Hepatocyte (in vitro differentiated cells): ENCODE results near the gene CCDC9. TPM values are rescaled to one million over a fixed set of nuclear protein-coding genes. Genes with fewer than 3 reads are reported as not detected.

ENCODE experiments used
- DNase-seq: peaks from one replicate; pipeline ENCODE4 v3.0.0-alpha.2; 2016; ENCODE audit warnings: low spot score
- H2AFZ ChIP-seq: fragments of 200-600 bp; sonication (generic); 2 replicates; pipeline ENCODE4 v1.6.0; 2016; ENCODE audit warnings: antibody characterized with exemption, mild to moderate bottlenecking
- H3K27ac ChIP-seq: fragments of 200-600 bp; sonication (generic); 2 replicates; pipeline ENCODE4 v1.5.1; 2016; ENCODE audit warnings: mild to moderate bottlenecking
- H3K27me3 ChIP-seq: fragments of 200-600 bp; sonication (generic); 2 replicates; pipeline ENCODE4 v1.6.1; 2016
- H3K36me3 ChIP-seq: fragments of 200-600 bp; sonication (generic); replicated peaks from 2 replicates; pipeline ENCODE4 v1.5.1; 2016; ENCODE audit warnings: low read depth; ENCODE audit not compliant: insufficient read depth
- H3K4me1 ChIP-seq: fragments of 200-600 bp; sonication (generic); 2 replicates; pipeline ENCODE4 v1.5.1; 2016; ENCODE audit warnings: mild to moderate bottlenecking, moderate library complexity; ENCODE audit not compliant: insufficient read depth
- H3K4me2 ChIP-seq: fragments of 200-600 bp; sonication (generic); 2 replicates; pipeline ENCODE4 v1.6.0; 2016
- H3K4me3 ChIP-seq: fragments of 200-600 bp; sonication (generic); 2 replicates; pipeline ENCODE4 v1.5.1; 2016; ENCODE audit warnings: mild to moderate bottlenecking
- H3K79me2 ChIP-seq: fragments of 200-600 bp; sonication (generic); 2 replicates; pipeline ENCODE4 v1.6.0; 2017; ENCODE audit warnings: mild to moderate bottlenecking
- H3K9me2 ChIP-seq: fragments of 200-600 bp; sonication (generic); replicated peaks from 2 replicates; pipeline ENCODE4 v1.6.0; 2017; ENCODE audit warnings: mild to moderate bottlenecking; ENCODE audit not compliant: insufficient read depth
- H3K9me3 ChIP-seq: fragments of 200-600 bp; sonication (generic); 2 replicates; pipeline ENCODE4 v1.5.1; 2016; ENCODE audit warnings: low read depth, mild to moderate bottlenecking
- H4K20me1 ChIP-seq: fragments of 200-600 bp; sonication (generic); 2 replicates; pipeline ENCODE4 v1.6.0; 2016; ENCODE audit warnings: mild to moderate bottlenecking; ENCODE audit not compliant: insufficient read depth, poor library complexity, severe bottlenecking
- CTCF ChIP-seq: fragments of 200-600 bp; sonication (generic); IDR thresholded peaks from 2 replicates; pipeline ENCODE4 v1.5.1; 2016; ENCODE audit warnings: antibody characterized with exemption, mild to moderate bottlenecking; ENCODE audit not compliant: poor library complexity
- EZH2 ChIP-seq: fragments of 200-600 bp; sonication (generic); IDR thresholded peaks from 2 replicates; pipeline ENCODE4 v1.6.1; 2016; ENCODE audit warnings: antibody characterized with exemption, mild to moderate bottlenecking, borderline replicate concordance
- EZH2phosphoT487 ChIP-seq: fragments of 200-600 bp; sonication (generic); IDR thresholded peaks from one replicate; pipeline ENCODE4 v1.6.1; 2018; ENCODE audit warnings: antibody characterized with exemption, mild to moderate bottlenecking, low read depth, moderate library complexity; ENCODE audit not compliant: unreplicated experiment, severe bottlenecking
- WGBS: methylation state at CpG from one replicate; pipeline ENCODE4 v1.1.6; 2016; ENCODE audit warnings: low lambda C conversion rate; ENCODE audit errors: missing lambda C conversion rate; 5-methylcytosine and 5-hydroxymethylcytosine counted together
- polyA plus RNA-seq: library from polyadenylated mRNA; unstranded; fragments of >200 nt; fragmentation: Nextera tagmentation; extraction: Ambion mirVana; gene quantifications from 2 replicates; pipeline ENCODE4 v1.2.1, GENCODE V29; 2016
- total RNA-seq: library from RNA; depleted of rRNA; stranded (reverse); fragments of >200 nt; gene quantifications from 2 replicates; pipeline ENCODE4 v1.2.3, GENCODE V29; 2014

Gene CCDC9
- total and polyA plus RNA-seq, 2 experiments from 2014 or later: 7.9 to 13.0 TPM

GRCh38 chr19:47302249-47302648, 45.9 kb downstream of the CCDC9 start:
- WGBS: 97% methylated on average over 10 of the region's 10 CpGs
- no peak overlapping the region for H2AFZ ChIP-seq
- H3K27ac ChIP-seq: no peak overlapping the region
- no peaks in the 10 kb centered on the region for H3K9me3 ChIP-seq
- no peaks in the 10 kb centered on the region for H3K4me1 ChIP-seq
- no peaks in the 10 kb centered on the region for H3K36me3 ChIP-seq
- no peak for DNase-seq
- no peaks in the 10 kb centered on the region for H3K27me3 ChIP-seq
- H3K9me2 ChIP-seq: no peaks in the 10 kb centered on the region
- H3K4me3 ChIP-seq: no peak overlapping the region
- no peaks in the 10 kb centered on the region for H4K20me1 ChIP-seq
- no peak for TF ChIP-seq EZH2phosphoT487
- no peak for TF ChIP-seq CTCF
- no peak for TF ChIP-seq EZH2
- no peaks in the 10 kb centered on the region for H3K79me2 ChIP-seq
- H3K4me2 ChIP-seq: no peak overlapping the region

GRCh38 chr19:47303966-47304365, 47.6 kb downstream of the CCDC9 start:
- no peaks in the 10 kb centered on the region for H3K79me2 ChIP-seq
- TF ChIP-seq EZH2 (no peak), EZH2phosphoT487 (no peak), CTCF (no peak)
- H4K20me1 ChIP-seq: no peaks in the 10 kb centered on the region
- no peaks in the 10 kb centered on the region for H3K27me3 ChIP-seq
- H3K27ac ChIP-seq: no peak overlapping the region
- no peak overlapping the region for H2AFZ ChIP-seq
- 96% methylated on average over 6 of the region's 6 CpGs for WGBS
- H3K4me2 ChIP-seq: no peak overlapping the region
- no peak for DNase-seq
- H3K36me3 ChIP-seq: no peaks in the 10 kb centered on the region
- H3K9me2 ChIP-seq: no peaks in the 10 kb centered on the region
- H3K9me3 ChIP-seq: no peaks in the 10 kb centered on the region
- H3K4me3 ChIP-seq: no peak overlapping the region
- no peaks in the 10 kb centered on the region for H3K4me1 ChIP-seq

GRCh38 chr19:47305309-47305751, 49.0 kb downstream of the CCDC9 start:
- Histone ChIP-seq H3K9me2 (no peaks in the 10 kb centered on the region), H3K36me3 (no peaks in the 10 kb centered on the region), H3K79me2 (no peaks in the 10 kb centered on the region), H4K20me1 (no peaks in the 10 kb centered on the region), H3K27me3 (no peaks in the 10 kb centered on the region), H3K4me1 (no peaks in the 10 kb centered on the region), H3K4me2 (peak overlapping the region; percentile 41), H3K4me3 (no peak overlapping the region), H2AFZ (no peak overlapping the region), H3K9me3 (no peaks in the 10 kb centered on the region), H3K27ac (no peak overlapping the region)
- 8% methylated on average over 14 of the region's 14 CpGs for WGBS
- TF ChIP-seq CTCF (peak; percentile 94), EZH2phosphoT487 (no peak)
- DNase-seq: peak; percentile 85

- H3K9me2 ChIP-seq: no peaks in the 10 kb centered on the region
- TF ChIP-seq EZH2phosphoT487: no peak
- TF ChIP-seq CTCF: no peak
- TF ChIP-seq EZH2: no peak
- H3K4me3 ChIP-seq: no peak overlapping the region
- no peaks in the 10 kb centered on the region for H3K4me1 ChIP-seq
- H3K79me2 ChIP-seq: no peaks in the 10 kb centered on the region
- H4K20me1 ChIP-seq: no peaks in the 10 kb centered on the region
- H3K27ac ChIP-seq: no peak overlapping the region
- no peaks in the 10 kb centered on the region for H3K9me3 ChIP-seq
- H2AFZ ChIP-seq: no peak overlapping the region
- no peaks in the 10 kb centered on the region for H3K27me3 ChIP-seq
- 94% methylated on average over 3 of the region's 3 CpGs for WGBS
- no peaks in the 10 kb centered on the region for H3K36me3 ChIP-seq
- no peak for DNase-seq
- no peak overlapping the region for H3K4me2 ChIP-seq
Observed at GRCh38 chr19:47306303-47306702, 50.0 kb downstream of the CCDC9 start.
